ENCODE results near the gene KCNH3.

KCNH3 gene

DNA sequence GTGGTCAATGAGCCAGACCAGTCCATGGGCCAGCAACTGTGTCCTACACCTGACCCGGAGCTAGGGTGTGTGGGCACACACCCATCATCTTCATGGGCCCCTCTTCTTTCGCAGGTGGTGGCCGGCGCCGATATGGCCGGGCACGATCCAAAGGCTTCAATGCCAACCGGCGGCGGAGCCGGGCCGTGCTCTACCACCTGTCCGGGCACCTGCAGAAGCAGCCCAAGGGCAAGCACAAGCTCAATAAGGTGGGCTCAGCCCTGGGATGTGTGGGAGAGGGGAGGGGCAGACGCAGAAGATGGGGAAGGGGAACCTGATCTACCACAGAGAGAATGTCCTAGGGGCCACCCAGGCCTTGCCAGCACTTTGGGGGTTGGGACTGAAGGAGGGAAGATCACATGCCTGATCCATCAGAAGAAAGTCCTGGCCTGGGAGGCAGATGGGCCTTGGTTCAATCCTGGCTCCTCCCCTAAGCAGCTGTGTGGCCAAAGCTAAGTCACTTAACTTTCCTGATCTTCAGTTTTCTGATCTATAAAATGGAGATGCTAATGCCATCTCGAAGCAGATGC lies 3.8 kb downstream of the KCNH3 start:
- H3K4me3 ChIP-seq (ENCODE audit: low read length) = no peak overlapping the region
- DNase-seq (ENCODE audit: low read depth, low spot score) = no peak

GRCh38 chr12:49543221-49543913 lies 4.5 kb downstream of the KCNH3 start:
- DNase-seq (ENCODE audit: low read depth, low spot score) = no peak
- H3K4me3 ChIP-seq (ENCODE audit: low read length) = no peak overlapping the region

GRCh38 chr12:49543914-49544815 lies 5.3 kb downstream of the KCNH3 start:
- no peak overlapping the region for H3K4me3 ChIP-seq (ENCODE audit: low read length)
- DNase-seq (ENCODE audit: low read depth, low spot score) = no peak

DNA sequence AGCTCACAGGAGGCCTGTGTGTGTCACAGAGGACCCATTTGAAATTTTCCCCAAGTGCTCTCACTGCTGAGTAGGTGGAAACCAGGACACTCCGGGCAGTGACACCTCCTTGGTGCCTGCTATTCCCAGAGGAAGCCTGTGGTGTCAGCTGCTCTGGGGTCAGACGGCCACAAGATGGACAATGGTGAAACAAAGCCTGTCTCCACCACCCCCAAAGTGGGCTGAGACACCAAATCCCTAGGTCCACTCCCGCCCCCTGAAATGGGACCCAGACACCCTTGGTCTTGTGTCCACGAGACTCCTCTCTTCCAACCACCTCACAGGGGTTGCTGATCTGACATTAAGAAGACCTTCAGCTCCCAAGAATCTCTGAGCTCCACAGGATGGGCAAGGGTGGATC lies 7.0 kb downstream of the KCNH3 start:
- DNase-seq (ENCODE audit: low read depth, low spot score) = no peak
- H3K4me3 ChIP-seq (ENCODE audit: low read length) = no peak overlapping the region

- no peak overlapping the region for H3K4me3 ChIP-seq (ENCODE audit: low read length)
- DNase-seq (ENCODE audit: low read depth, low spot score) = no peak
Observed at GRCh38 chr12:49546481-49546880, 7.7 kb downstream of the KCNH3 start.

GRCh38 chr12:49547090-49547690 lies 8.4 kb downstream of the KCNH3 start:
- DNase-seq (ENCODE audit: low read depth, low spot score) = no peak
- no peak overlapping the region for H3K4me3 ChIP-seq (ENCODE audit: low read length)

DNA sequence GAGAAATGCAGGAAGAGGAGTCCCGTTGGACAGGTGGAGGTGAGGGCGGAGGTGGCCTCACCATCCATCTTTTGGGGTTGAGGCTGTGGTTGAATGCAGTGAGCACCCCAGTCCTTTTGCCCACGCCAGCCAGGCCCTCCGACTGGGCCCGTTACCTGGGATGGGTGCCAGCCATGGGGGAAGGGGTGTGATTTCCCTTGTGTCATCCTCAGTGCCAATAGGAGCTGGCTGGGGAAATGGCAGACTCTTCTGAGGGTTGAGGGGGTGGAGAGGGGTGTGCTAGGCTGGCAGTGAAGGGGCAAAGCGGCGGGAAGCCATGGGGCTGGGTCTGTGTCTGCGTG lies 9.6 kb downstream of the KCNH3 start:
- no peak for DNase-seq (ENCODE audit: low read depth, low spot score)
- H3K4me3 ChIP-seq (ENCODE audit: low read length) = no peak overlapping the region

- DNase-seq (ENCODE audit: low read depth, low spot score) = no peak
- H3K4me3 ChIP-seq (ENCODE audit: low read length) = no peak overlapping the region
Observed at GRCh38 chr12:49548822-49549648, 10.2 kb downstream of the KCNH3 start.

DNA sequence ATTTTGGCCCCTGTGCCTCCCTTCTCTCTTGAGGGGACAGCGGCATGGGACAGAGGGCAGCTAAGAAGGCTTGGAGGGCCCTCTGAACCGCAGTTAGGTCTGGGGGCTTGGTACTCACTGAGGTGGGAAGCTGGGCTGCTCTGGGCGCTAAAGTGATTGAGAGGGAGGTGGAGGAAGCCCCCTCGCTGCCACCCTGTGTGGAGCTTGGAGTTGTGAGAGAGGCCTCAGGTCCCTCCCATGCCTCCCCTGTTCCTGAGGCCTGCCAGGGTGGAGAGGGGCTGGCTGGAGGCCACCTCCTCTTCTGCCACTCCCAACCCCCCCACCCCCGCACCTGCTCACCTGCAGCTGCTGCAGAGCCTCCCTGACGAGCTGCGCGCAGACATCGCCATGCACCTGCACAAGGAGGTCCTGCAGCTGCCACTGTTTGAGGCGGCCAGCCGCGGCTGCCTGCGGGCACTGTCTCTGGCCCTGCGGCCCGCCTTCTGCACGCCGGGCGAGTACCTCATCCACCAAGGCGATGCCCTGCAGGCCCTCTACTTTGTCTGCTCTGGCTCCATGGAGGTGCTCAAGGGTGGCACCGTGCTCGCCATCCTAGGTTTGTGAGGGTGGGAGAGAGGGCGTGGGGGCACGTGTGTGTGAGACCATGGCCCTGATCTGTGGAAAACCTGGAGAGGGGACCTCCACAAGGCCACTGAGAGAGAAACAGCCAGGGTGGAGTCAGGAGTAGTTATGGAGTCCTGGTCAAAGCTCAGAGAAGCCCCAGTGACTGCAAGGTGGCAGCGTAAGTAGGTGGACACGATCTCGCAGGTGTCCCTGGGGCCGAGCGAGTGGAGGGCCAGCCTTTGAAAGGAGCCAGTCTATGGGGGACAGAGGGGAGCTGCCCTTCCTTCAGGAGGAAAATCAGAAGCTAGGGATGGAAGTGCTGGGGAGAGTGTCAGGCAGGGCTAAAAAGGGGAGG lies 11.2 kb downstream of the KCNH3 start:
- no peak overlapping the region for H3K4me3 ChIP-seq (ENCODE audit: low read length)
- no peak for DNase-seq (ENCODE audit: low read depth, low spot score)

GRCh38 chr12:49550693-49551252 lies 11.9 kb downstream of the KCNH3 start:
- DNase-seq (ENCODE audit: low read depth, low spot score) = no peak
- H3K4me3 ChIP-seq (ENCODE audit: low read length) = no peak overlapping the region

DNA sequence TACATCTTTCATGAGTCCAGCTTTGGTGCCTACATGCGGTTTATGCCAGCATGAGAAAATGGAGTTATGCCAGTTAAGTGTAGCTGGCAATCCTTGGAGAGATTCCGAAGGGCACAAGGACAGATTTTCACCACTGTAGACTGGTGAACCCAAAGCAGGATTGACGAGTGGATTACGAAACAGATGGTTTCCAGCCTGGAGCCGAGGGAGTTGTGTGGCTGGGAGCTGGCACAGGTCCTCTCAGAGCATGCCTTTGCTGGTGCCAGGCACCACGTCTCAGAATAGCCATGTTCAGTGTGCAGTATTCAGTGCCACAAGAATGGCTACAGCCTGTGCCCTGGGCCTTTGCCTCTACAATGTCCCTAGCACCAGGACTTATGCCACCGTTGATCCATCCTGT lies 13.2 kb downstream of the KCNH3 start:
- no peak for DNase-seq (ENCODE audit: low read depth, low spot score)
- H3K4me3 ChIP-seq (ENCODE audit: low read length) = no peak overlapping the region

GRCh38 chr12:49552425-49552824 lies 13.6 kb downstream of the KCNH3 start:
- no peak for DNase-seq (ENCODE audit: low read depth, low spot score)

GRCh38 chr12:49552899-49553298 lies 14.1 kb downstream of the KCNH3 start:
- DNase-seq (ENCODE audit: low read depth, low spot score) = no peak
- H3K4me3 ChIP-seq (ENCODE audit: low read length) = no peak overlapping the region

More at GRCh38 chr12:49552425-49552824, 13.6 kb downstream of the KCNH3 start:
- H3K4me3 ChIP-seq (ENCODE audit: low read length) = no peak overlapping the region

DNA sequence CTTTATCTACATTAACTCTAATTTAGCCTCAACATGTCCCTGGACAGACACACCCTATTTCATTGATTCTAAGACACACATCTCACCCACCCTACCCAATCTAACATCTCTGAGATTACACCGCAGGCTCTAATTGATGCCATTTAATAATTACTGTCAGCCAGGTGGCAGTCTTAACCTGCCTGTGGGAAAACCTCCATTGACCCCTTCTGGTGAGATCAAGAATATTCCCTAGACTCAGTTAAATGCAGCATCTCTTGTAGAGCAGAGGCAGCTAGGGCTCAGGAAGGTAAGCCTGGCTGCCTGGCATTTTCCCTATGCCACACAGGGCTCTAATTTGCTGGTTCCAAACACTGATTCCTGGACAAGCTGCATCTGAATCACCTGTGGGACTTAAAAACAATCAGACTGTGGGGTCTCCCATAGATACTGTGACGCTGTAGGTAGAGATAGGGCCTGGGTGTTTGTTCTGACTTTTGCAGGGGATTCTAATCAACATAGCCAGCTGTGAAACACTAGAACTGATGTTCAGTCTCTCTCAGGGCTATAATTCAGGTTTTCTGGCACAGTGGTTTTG lies 14.8 kb downstream of the KCNH3 start:
- H3K4me3 ChIP-seq (ENCODE audit: low read length) = no peak overlapping the region
- peak; percentile 65 for DNase-seq (ENCODE audit: low read depth, low spot score)

DNA sequence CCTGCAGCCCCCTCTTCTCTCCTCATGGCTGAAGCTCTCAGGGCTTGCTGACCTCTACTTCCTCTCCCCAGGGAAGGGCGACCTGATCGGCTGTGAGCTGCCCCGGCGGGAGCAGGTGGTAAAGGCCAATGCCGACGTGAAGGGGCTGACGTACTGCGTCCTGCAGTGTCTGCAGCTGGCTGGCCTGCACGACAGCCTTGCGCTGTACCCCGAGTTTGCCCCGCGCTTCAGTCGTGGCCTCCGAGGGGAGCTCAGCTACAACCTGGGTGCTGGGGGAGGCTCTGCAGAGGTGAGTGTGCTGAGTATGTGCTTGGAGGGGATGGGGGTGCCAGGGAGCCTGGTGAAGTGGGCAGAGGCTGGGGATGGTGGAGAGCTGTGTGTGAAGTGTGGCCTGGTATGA lies 15.4 kb downstream of the KCNH3 start:
- no peak for DNase-seq (ENCODE audit: low read depth, low spot score)
- H3K4me3 ChIP-seq (ENCODE audit: low read length) = no peak overlapping the region

DNA sequence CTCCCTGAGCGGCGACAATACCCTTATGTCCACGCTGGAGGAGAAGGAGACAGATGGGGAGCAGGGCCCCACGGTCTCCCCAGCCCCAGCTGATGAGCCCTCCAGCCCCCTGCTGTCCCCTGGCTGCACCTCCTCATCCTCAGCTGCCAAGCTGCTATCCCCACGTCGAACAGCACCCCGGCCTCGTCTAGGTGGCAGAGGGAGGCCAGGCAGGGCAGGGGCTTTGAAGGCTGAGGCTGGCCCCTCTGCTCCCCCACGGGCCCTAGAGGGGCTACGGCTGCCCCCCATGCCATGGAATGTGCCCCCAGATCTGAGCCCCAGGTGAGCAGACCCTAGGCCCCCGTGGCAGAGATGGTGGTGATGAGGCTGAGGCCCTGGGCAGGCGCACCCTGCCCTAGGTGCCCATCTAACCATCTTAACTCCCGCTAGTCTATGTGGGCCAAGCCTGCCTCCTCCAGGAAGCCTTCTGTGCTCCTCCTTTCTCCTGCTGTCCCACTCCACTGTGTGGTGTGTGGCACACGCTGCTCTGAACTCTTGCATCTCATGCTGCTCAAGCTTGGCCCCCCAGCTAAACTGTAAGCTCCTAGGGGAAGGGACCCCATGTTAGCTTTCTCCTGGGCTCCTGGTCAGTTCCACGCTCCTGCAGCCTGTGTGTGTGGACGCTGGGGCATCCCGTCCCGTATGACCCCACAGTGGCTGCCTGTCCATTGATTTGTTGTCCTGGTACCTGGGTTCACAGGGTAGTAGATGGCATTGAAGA lies 17.0 kb downstream of the KCNH3 start:
- no peak for DNase-seq (ENCODE audit: low read depth, low spot score)
- no peak overlapping the region for H3K4me3 ChIP-seq (ENCODE audit: low read length)
